G401.6 (cell line): Measurements from ENCODE around the gene SLC29A1.
"Not testable (repeated sequence)": the region's sequence is repeated elsewhere in the genome, so short reads cannot be mapped to it uniquely, and the experiment has no call there.

Source experiments
- FAIRE-seq: peaks from 2 replicates; lab custom pipeline; 2012; peaks lifted over from hg19 to GRCh38; lab: Jason Lieb, UNC

The SLC29A1 gene

DNA sequence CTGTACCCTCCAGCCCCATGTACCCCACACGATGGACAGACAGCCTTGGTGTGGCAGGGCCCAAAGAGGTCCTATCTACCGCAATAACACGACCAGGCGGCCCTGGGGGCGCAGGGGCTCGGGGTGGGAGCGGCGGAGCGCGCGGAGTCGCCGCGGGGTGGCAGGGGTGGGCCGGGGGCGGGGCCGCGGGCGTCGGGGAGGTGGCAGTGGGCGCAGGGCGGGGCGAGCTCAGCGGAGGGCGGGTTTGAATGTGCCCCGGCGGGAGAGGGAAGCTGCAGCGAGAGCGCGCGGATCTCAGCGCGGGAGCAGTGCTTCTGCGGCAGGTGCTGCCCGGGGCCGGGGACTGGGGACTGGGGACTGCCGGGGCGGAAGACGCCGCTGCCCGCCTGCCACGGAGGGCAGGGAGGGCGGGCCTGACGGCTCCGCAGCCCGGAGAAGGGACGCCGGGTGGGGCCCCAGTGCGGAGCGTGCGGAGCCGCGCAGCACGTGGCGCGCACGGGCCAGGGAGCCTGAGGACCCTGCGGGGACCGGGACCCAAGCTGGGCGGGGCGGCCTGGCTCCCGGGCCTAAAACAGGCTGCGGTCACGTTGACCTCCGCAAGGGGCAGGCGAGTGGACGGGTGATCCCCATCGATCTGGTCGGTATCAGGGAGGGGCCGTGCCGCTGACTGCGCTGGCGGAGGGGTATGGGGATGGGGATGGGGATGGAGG lies at the start of gene SLC29A1:
SLC29A1 (plus strand) TSS at position 277 of the 710 bp plus-strand sequence. CDS start 3,719 bp downstream, outside the sequence.
- FAIRE-seq: no peak

DNA sequence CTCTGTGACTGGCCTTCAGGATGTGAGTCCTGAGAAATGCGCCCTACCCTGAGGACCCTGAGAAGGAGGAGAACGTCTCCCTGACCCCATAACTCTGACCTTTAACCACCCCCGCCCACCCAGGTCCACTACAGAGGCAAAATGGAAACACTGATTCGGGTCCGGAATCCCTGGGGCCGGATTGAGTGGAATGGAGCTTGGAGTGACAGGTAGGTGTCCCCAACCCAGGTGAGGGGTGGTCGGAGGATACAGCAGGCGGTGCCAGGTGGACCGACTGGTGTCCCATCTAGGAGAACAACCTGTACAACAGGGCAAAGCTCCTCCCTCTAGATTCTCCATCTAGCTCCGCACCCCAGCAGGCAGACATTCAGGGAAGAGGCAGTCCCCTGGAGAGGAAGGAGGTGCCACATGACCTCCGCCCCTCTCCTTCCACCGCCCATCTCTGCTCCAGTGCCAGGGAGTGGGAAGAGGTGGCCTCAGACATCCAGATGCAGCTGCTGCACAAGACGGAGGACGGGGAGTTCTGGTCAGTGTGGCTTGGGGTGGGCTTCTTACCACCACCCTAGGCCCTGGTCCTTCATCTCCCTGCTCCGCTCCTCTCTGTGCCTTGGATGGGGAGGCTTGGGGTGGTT lies 47.1 kb upstream of the SLC29A1 start:
- no peak for FAIRE-seq

DNA sequence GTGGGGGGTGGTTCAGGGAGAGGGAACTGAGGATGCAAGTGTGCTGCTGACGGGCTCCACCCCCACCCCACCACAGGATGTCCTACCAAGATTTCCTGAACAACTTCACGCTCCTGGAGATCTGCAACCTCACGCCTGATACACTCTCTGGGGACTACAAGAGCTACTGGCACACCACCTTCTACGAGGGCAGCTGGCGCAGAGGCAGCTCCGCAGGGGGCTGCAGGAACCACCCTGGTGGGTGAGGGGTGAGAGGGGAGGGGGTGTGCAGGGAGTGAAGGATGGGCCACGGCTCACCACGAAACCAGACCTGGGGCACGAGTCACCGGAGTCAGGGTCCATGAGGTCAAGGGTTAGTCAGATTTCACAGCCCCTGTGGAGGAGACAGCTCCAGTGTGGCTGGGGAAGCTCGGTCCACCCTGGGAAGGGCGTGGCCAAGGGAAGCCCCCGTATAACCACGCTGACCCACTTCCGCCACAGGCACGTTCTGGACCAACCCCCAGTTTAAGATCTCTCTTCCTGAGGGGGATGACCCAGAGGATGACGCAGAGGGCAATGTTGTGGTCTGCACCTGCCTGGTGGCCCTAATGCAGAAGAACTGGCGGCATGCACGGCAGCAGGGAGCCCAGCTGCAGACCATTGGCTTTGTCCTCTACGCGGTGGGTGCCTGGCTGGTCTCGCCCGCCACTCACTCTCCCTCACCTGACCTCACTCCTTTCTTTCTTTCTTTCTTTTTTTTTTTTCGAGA lies 46.5 kb upstream of the SLC29A1 start:
- FAIRE-seq: no peak

DNA sequence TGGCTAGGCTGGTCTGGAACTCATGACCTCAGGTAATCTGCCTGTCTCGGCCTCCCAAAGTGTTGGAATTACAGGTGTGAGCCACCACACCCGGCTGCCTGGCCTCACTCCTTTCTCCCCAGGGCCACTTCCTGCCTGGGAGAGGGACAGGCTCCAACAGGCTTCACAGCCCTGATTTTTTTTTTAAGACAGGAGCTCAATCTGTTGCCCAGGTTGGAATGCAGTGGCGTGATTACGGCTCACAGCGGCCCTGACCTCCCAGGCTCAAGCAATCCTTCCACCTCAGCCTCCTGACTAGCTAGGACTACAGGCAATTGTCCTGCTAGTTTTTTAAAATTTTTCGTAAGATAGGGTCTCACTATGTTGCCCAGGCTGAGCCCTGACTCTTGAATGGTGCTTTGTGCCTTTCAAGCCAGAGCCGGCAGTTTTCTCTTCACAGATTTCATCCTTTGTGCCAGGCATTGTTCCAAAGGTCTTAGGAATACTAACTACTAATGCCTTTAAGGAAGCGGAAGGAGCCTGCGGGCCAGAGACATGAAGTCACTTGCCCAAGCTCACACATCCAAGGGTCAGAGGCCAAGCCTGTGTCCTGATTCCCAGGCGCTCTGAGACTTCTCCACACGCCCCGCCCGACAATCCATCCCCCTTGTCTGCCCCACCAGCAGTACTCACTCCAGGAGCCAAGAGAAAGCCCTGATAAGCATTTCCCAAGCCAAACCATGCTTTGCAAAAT lies 45.5 kb upstream of the SLC29A1 start:
- no peak for FAIRE-seq

DNA sequence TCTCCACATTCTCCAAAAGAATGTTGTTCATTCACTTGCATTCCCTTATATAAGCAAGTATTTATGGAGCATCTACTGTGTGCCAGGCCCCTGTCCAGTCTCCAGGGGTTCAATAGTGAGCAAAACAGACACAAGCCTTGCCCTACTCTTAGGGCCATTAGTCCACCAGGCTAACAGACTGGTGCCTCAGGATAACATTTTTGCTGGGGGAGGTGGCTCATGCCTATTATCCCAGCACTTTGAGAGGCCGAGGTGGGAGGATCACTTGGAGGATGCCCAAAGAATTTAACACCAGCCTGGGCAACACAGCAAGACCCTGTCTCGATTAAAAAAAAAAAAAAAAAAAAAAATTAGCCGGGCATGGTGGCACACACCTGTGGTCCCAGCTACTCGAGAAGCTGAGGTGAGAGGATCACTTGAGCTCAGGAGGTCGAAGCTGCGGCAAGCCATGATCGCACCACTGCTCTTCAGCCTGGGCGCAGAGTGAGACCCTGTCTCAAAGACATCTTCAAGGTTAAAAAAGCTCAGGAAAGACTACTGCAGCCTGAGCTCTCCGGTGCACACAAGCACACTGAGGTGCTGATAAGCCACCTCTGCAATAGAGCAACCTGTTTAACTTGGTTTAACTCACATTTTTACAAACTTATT lies 44.8 kb upstream of the SLC29A1 start:
- FAIRE-seq: no peak

DNA sequence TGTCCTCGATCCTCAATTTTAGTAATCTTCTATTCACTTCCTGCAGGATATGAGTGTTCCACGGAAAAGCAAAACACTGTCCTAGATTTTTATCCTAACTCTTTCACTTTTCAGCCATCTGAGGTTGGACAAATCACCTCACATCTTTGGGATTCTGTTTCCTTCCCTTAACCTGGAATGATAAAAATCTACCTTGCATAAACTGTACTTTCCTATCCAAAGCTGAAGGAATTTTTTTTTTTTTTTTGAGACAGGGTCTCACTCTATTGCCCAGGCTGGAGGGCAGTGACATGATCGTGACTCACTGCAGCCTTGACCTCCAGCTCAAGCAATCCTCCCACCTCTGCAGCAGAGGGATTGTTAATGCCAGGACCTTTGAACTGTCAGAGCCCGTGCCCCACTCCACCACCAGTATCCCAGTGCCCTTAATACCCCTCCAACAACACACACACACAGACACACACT lies 44.3 kb upstream of the SLC29A1 start:
- FAIRE-seq: no peak

DNA sequence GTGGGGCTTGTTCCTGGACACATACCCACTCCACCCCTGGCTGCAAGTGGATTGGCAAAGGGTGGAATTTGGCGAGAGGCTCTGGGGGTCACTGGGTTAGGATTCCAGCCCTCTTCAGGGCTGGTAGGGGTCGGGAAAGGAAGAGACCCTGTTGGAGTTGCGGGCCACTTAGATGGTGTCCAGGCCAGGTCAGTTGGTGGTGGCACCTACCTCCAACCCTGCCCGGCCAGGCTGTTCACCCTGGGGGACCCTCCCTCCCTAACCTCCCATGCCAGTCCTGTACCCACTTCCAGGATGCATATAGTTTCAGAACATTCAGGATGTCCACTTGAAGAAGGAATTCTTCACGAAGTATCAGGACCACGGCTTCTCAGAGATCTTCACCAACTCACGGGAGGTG lies 43.7 kb upstream of the SLC29A1 start:
- FAIRE-seq: no peak

DNA sequence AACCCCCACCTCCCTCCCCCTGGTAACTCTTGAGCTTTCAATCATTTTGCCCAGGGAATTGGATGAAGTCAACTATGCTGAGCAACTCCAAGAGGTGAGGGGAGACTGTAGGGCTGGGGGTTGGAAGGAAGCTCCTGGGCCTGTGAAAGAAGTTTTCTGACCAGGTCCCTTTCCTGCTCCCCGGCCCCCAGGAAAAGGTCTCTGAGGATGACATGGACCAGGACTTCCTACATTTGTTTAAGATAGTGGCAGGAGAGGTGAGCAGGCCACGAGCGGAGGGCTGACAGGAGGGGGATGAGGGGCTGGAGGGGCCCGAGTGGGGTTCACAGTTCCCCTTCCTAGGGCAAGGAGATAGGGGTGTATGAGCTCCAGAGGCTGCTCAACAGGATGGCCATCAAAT lies 43.0 kb upstream of the SLC29A1 start:
- FAIRE-seq: no peak

DNA sequence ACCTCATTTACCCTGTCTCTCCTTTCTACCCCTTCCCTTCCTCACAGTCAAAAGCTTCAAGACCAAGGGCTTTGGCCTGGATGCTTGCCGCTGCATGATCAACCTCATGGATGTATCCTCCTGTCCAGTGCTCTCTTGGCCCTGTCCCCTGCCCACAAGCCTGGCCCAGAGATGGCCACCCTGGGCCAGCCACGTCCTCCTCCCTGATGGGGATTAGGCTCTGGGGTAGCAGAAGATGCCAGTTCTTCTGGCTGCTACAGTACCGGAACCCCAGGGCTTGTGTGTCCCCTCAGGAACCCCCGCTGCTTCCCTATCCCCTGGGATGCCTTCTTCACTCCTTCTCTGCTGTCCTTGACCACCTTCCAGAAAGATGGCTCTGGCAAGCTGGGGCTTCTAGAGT lies 42.5 kb upstream of the SLC29A1 start:
- no peak for FAIRE-seq

DNA sequence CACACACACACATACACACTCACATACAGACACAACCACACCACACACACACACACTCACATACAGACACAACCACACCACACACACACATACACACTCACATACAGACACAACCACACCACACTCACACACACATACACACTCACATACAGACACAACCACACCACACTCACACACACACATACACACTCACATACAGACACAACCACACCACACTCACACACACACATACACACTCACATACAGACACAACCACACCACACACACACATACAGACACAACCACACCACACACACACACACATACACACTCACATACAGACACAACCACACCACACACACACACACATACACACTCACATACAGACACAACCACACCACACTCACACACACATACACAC lies 41.6 kb upstream of the SLC29A1 start:
- FAIRE-seq: not testable (repeated sequence)

DNA sequence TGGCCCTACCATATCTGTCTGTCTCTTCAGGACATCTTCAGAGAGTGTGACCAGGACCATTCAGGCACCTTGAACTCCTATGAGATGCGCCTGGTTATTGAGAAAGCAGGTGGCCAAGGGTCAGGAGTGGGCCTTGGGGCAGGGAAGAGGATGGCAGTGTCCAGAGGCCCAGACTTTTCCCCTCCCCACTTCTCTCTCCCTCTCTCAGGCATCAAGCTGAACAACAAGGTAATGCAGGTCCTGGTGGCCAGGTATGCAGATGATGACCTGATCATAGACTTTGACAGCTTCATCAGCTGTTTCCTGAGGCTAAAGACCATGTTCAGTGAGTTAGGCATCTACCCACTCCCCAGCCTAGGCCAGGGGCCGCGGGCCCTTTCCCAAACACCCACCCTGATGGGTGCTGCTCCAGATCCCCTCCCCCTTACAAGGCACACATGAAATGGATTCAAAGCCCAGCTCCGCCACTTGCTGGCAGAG lies 40.4 kb upstream of the SLC29A1 start:
- FAIRE-seq: no peak

DNA sequence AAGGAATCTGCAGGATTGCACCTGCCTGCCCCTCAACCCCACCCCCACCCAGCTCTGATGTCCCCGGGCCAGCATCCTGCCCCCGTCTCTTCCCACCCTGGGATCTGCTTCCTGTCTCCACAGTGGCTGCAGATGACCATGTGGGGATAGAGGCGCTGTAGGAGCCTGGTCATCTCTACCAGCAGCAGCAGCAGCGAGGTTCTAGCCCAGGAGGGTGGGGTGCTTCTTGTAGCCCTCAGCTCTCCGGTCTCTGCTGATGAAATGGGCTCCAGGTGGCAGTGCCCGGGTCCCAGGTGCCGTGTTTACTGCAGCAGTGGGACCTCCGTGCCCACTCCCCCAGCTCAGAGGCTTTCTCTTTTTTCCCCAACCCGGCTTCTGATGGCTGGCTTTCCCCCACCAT lies 39.6 kb upstream of the SLC29A1 start:
- no peak for FAIRE-seq

DNA sequence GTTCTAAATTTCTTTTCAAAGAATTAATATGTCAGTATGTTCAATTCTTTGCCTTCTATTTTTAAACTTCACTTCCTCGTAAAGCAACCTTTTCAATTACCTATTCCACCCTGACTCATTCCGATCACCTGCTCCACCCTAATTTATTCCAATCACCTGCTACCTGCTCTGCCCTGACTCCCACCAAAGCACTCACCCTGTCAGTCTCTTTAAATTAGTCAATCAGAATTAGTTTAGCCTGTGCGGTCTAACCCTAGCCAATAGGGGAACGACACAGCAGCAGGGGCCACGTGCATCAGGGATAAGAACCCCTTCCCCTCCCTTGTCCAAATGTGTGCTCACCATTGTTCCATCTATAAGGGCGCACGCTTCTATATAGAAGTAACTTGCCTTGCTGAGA lies 38.0 kb upstream of the SLC29A1 start:
- not testable (repeated sequence) for FAIRE-seq

DNA sequence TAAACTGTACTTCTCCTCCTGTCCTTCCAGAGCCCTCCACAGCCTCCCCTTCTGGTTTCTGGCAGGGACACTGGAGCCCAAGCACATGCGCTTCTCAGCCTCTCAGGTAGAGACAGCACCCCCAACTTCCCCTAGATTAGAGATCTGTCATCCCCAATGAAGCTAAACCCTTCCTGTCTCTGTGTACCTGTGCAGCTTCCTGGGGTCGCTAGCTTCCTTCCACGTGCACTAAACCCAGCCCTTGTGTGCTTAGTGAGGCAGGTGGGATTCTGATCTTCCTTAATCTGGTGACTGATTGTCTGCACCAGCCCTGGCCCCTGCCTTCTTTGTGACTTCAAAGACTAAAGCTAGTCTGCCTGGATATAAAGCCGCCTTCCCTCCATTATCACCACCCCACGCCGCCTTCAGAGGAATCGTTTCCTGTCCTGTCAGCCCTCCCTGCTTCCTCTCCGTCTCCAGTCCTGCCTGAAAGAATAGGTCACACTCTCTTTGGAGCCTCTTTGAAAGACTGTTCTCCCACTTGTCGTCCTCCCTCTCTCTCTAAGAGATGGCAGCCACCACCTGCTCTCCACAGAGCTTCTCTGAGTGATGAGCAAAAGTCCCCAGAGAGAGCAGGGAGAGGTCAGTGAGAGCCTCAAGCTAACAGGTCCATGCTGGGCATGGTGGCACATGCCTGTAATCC lies 37.3 kb upstream of the SLC29A1 start:
- no peak for FAIRE-seq

DNA sequence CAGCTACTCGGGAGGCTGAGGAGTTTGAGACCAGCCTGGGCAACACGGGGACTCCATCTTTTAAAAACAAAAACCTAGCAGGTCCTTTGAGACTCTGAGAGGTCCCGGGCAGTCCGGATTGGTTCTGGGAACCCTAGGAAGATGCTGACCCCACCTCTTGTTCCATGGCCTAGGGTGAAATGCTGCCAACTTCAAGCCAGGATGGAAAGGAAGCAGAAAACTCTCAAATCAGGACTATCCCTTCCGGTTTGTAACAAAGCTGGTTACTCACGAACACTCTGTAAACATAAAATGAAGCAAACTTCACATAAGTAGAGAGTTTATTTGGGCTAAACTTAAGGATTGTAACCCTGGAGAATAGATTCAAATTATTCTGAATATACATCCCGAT lies 36.8 kb upstream of the SLC29A1 start:
- FAIRE-seq: no peak

DNA sequence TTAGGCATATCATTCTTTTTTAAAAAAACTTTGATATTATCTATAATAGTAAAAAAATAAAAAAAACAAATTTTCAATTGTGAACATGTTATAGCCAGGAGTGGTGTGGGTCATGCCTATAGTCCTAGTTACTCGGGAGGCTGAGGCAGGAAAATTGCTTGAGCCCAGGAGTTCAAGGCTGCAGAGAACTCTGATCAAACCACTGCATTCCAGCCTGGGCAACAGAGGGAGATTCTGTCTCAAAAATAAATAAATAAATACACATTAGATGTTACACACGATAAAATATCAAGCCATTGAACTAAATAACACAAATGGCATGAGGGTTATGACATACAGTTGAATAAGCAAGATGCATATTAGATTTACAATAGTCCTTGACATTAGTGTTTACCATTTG lies 34.6 kb upstream of the SLC29A1 start:
- FAIRE-seq: no peak

DNA sequence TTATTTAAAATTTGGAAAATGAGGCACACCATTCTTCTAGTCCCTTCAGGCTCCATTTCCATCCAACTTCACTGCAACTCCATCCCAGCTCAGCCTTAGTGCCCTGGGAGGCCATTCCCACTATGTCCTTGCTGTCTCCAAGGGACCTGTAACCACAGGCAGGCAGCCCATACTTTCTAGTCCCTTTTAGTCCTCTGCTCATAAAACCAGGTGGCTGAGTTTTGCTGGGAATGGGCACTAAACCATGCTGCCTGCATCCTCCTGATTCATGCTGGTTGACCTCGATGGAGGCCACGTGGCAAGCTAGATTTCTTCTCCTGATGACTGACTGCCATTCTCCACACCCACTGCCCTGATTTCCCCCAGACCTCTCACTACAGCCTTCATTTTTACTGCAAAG lies 34.1 kb upstream of the SLC29A1 start:
- no peak for FAIRE-seq

DNA sequence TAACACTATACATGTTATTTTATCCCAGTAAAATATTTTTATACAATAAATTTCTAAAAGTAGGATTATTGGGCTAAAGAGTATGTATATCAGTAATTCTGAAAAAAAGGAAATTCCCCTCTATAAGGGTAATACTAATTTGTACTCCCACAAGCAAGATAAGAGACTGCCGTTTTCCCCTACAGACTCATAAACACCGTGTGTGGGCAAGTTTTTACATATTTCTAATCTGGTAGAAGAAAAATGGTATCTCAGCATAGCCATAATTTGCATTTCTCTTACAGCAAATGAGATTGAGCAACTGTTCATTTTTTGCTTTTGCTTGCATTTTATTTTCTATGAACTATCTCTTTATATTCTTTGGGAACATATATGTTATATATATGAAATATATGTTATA lies 32.7 kb upstream of the SLC29A1 start:
- no peak for FAIRE-seq

DNA sequence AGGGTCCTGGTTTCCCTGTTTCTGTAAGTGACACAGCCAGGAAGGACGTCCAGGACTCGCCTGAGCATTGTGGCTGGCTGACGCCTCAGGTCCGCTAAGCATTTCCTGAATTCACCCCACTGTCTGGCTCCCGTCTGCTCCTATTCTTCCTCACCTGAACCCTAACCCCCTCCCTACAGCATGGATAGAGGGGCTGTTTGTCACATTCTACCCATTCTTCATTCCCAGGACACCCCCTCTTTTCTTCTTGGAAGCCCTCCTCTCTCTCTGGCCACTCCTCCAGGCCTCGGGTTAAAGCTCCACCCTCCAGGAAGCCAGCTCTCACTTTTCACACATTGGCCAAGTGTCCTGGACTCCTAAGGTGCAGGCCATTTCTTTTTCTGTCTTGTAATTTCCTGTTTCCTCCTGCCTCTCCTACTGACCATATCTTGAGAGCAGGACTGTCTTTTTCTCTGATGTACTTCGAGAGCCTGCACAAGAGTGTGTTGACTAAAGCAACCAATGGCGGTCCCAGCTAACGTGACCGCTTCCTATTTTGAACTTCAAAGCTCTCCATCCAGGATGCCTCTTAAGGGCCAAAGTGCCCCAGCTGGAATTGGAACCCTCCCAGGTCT lies 30.9 kb upstream of the SLC29A1 start:
- FAIRE-seq: no peak

DNA sequence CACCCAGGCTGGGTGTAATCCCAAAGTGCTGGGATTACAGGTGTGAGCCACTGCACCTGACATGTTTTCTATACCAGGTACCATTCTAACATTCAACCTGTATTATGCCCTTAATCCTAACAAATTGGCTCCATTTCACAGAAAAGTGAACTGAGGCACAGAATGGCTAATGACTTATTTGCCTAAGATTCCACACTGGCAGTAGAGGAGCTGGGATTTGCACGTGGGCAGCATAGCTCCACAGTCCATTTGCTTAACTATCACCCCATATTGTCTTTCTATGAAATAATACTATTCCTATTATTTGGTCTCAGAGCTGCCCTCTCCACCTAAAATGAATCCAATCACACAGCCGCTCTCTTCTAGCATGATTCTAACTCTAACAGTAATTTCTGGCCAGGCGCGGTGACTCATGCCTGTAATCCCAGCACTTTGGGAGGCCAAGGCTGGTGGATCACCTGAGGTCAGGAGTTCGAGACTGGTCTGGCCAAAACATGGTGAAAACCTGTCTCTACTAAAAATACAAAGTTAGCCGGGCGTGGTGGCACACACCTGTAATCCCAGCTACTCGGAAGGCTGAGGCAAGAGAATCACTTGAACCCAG lies 30.0 kb upstream of the SLC29A1 start:
- no peak for FAIRE-seq

DNA sequence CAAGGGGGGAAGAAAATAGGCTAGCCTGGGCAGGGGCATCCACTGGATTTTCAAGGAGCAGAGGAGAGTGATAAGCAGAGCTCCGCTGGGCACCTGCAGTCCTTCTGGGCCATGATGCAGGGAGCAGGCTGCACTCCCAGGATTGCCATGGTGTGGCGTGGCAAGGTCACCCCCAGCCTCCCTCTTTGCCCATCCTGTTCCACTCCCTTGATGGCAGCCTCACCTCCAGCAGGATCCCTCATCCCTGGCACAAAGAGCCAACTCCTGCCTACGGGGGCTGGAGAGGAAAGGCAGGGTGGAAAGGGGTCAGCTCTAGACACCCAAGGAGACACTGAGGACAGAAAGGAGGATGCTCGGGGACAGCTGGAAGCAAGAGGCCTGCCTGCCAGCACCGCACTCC lies 29.1 kb upstream of the SLC29A1 start:
- no peak for FAIRE-seq
